ENCODE data around the gene ATRN.

Gene ATRN

DNA sequence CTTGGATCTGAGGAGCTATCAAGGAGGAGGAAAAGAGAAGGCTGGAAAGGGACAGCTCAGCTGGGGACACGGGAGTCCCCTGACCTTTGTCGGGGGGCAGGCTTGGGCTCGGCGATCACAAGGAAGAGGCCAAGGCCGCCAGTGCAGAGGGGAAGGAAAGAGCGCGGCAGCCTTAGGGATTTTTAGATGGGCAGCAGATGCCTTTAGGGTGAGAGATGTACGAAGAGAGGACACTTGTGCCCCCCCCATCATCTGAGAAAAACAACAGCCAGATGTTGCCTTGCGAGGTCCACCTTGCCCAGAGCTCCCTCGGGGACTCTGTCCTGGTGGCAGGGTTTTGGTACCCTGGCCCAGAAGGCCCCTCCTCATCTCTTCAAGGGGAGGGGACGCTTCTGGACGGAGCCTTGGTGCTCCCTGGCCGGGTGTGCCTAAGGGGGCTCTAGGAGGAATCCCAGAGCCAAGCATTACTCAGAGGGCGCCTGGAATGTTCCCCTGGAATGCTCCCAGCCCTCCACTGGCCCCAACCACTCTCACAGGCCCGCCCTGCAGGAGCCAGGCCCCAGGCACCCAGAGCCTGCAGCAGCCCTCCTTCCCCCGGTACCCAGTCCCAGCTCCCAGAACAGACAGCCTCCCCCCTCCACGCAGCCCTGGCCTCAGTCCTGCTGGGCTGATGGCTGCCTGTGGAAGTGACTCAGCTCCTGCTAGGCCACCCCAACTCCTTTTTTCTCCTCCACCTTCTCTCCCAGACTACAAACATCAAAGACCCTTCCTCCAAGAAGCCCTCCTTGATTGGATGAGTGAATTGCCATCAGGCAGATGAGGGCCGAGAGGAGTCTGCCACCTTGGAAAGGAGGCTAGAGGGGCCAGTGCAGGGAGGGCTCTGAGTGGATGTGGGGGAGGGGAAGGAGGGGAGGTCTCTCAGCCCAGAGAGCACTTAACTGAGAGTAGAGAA, 209.2 kb downstream of the ATRN start:
- no peak for DNase-seq

- no peak for DNase-seq
Measured at GRCh38 chr20:3680701-3681351, 210.0 kb downstream of the ATRN start.

GRCh38 chr20:3681352-3681930, 210.6 kb downstream of the ATRN start:
- no peak for DNase-seq

DNA sequence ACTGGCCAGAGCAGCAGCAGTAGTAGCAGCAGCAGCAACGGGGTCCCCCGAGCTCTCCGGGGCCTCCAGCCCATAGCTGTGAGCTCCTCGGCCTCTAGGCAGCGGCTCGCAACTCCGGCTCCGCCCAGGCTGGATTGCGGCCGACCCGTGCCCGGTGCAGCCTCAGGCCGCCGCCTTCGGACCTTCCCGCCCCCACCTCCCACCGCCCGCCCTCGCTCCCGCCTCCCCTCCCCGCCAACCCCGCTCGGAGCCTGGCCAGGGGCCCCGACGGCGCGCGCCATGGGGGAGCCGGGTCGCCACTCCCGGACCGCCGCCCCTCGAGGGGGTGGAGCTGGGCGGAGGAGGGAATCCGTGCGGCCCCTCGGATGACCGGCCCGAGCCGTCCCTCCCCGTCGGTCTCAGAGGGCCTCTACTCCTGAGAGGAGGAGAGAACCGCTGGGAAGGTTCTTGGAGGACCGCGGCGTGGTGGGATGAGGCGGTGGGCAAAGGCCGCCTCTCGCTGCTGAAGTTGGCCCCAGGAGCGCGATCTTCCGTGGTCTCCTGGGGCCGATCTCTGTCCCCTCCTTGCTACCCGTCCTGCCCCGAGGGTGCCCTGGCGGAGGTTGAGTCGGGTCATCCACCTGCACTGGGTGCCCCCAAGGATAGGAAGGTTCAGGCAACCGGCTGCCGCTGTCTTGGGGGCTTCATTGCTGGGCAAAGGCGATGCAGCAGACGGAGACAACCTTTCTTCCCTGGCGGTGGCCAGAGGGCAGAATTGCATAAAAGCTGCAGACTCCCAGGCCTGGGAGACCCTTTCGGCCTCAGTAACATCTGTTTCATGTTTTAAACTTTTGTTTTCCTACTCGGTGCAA, 211.3 kb downstream of the ATRN start, which contains the start of gene ADAM33:
TSS of gene ADAM33 (minus strand) at position 80 of the 851 bp plus-strand sequence. CDS start at position 74, 6 bp downstream.
- no peak for DNase-seq

GRCh38 chr20:3685341-3685740, 214.5 kb downstream of the ATRN start:
- no peak for DNase-seq

DNA sequence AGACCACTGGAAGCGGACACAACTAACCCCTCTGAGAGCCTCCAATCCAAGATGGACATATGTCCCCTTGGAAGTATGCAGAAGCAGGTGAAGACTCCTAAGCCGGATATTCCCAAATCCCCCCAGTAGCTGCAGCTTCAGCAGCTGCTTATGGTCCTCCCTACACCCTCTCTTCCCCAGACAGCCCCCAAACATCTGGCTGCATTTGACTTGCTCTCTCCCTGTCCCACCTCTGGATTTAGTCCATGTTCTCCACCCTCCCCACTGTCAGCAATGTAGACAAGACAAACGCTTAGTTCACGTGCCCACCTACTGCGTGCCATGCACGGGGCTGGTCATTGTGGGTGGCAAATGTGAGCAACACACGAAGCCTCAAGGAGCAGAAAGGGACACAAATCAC, 215.6 kb downstream of the ATRN start:
- DNase-seq, result no peak

DNA sequence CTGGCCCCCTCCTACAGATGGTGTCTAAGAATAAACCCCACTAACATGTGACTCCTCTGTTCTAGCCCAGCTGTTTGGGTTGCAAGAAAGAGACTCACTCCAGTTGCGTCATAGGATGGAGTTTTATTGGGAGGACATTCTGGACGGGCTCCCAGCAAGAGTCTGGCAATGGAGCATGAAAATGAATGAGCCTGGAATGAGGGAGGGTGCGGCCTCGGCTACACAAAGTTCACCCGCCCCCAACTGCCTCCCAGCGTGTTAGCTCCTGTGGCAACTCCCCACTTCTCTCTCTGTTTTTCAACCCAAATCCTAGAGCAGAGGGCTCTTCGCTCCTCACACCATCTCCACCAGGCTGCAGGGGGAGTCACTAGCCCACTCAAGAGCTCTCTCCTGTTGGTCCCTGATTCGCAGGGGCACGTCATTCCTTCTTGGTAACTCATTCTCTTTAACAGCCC, 216.1 kb downstream of the ATRN start:
- DNase-seq, result no peak

GRCh38 chr20:3687655-3688054, 216.8 kb downstream of the ATRN start:
- DNase-seq, result no peak

GRCh38 chr20:3689978-3690377, 219.2 kb downstream of the ATRN start:
- no peak for DNase-seq

DNA sequence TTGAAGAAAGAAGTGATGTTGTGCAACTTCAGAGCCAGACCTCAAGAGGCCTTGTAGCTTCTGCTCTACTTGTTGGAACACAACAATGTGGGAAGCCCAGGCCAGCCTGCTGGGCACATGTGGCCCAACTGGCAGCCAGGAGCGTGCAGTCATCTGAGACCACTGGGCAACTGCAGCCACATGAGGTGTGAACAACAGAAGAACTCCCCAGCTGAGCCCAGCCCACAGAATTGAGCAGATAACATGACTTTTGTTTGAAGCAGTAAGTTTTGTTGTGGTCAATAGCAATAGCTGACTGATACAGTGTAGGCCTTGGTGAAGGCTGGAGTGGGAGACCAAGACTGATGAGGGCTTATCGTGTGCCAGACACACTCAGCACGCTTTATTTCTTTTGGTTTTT, 219.6 kb downstream of the ATRN start:
- no peak for DNase-seq

GRCh38 chr20:3691306-3691705, 220.5 kb downstream of the ATRN start:
- no peak for DNase-seq

DNA sequence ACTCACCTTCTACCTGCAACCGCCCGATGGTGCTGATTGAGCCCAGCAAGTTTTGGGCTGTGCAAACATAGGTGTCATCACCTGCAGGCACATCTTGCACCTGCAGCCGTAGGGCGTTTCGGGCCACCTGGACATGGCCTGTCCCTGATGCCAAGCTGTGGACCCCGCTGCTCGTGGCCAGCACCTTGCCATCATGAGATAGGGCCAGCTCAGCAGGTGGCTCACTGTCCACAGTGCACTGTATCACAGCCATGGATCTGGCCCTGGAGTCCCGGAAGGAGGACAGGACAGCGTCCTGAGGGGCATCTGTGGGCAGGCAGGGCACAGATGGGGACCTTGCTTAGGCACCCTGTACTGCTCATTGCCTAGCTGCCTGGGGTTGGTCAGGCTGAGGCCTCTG, 221.1 kb downstream of the ATRN start:
- DNase-seq, result no peak

- DNase-seq, result no peak
Measured at GRCh38 chr20:3692706-3693294, 222.0 kb downstream of the ATRN start.

DNA sequence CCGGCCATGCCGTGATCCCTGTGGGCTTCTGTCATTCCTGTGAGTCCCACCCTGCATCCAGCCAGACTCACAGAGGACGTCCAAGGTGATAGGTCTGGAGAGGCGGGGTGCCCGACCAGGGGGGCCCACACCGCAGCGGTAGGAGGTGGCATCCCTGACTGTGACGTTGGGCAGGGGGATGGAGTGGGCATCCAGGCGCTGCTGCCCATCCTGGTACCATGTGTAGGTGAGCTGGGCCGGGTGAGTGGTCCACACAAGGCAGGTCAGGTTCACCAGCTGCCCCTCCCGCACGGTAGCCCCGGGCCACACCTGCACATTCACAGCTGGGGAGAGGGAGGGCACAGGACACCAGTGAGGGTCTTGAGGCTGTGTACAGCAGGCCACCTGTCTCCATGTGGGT, 222.6 kb downstream of the ATRN start:
- DNase-seq, result no peak

DNA sequence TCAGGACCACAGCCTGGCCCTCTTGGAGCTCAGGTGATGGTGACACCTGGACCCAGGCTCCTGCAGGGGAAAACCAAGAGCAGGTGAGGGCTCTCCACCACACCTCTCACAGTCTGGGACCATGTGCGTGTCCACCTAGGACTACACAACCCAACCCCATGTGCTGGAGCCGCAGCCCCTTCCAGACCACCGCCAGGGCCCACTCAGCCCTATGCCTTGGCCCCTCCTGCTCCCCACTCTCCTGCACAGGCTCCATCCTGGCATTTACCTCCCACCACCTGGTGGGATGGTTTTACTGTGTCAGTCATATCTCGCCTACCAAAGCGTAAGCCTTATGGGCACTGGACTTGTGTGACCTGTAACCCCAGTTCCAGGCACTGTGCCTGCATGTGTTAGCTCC, 224.0 kb downstream of the ATRN start:
- no peak for DNase-seq

- DNase-seq, result no peak
Measured at GRCh38 chr20:3696200-3696599, 225.4 kb downstream of the ATRN start.

DNA sequence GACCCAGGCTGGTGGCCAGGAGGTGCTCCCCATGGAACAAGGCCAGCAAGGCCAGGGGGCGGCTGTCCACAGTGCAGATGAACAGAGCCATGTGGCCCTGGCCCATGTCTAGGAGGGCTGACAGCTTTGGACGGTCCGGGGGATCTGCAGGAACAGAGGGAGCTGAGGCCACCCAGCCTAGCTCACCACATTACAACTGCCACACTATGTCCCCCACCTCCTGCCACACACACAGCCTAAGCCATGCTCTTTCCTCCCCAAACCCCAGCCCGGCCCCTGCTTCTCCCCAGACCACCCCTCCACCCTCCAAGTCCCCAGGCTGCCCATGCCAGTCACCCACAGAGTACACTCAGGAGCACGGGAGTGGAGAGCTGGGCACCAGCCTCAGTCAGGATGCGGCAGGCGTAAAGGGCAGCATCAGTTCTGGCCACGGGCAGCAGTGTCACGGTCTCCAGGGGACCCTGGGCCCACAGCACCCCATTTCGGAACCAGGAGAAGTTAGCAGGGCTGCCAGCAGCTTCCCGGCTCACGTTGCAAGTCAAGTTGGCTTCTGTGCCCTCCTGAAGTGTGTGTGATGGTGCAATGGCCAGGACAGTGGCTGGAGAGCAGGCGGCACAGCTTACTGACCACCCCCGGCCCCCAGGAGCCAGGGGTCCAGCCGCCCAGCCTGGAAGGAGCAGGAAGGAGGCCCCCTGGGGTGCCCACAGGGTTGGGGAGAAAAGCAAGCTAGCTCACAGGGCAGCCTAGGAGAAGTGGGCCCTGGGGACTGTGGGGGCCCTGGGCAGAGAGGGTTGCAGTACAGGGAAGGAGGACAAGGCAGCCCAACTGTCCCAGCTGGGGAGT, 226.1 kb downstream of the ATRN start:
- DNase-seq, result no peak

GRCh38 chr20:3697588-3698305, 226.9 kb downstream of the ATRN start:
- DNase-seq, result no peak

- DNase-seq, result no peak
Measured at GRCh38 chr20:3698591-3699001, 227.8 kb downstream of the ATRN start.

GRCh38 chr20:3699037-3699436, 228.2 kb downstream of the ATRN start:
- DNase-seq, result no peak

Measured in activated CD4-positive, alpha-beta T cell treated with anti-CD3 and anti-CD28 coated beads, Interleukin-2, amount 50 U/mL, for 1 hour (primary cell).